HL-60/S4 treated with phorbol 12-myristate 13-acetate at 8.2 ng/mL for 4 days and 3 days (cell line): ENCODE measurements around the gene PRRG2.

ENCODE experiments used
- in situ Hi-C: fragments of 300-500 bp; cut with MboI; formaldehyde crosslinking; loops from 2 replicates; pipeline ENCODE4 v1.15.0; 2022; ENCODE audit warnings: low sequenced_read_pairs

Gene PRRG2

GRCh38 chr19:49556412-49557398 lies 24.4 kb upstream of the PRRG2 start:
- in situ Hi-C loops: no loop called here

GRCh38 chr19:49557641-49558325 lies 23.3 kb upstream of the PRRG2 start:
- in situ Hi-C loops: no loop called here

- in situ Hi-C loops: no loop called here
Observed at GRCh38 chr19:49558591-49558990, 22.5 kb upstream of the PRRG2 start.

- in situ Hi-C loops: no loop called here
Observed at GRCh38 chr19:49559443-49559842, 21.7 kb upstream of the PRRG2 start.

GRCh38 chr19:49559928-49560327 lies 21.2 kb upstream of the PRRG2 start:
- in situ Hi-C loops: no loop called here

GRCh38 chr19:49560358-49560900 lies 20.7 kb upstream of the PRRG2 start:
- in situ Hi-C loops: no loop called here

- in situ Hi-C loops: no loop called here
Observed at GRCh38 chr19:49564616-49565045, 16.5 kb upstream of the PRRG2 start.

GRCh38 chr19:49565261-49565660 lies 15.9 kb upstream of the PRRG2 start:
- in situ Hi-C loops: no loop called here

GRCh38 chr19:49566302-49566701 lies 14.8 kb upstream of the PRRG2 start:
- in situ Hi-C loops: no loop called here

GRCh38 chr19:49567861-49568441 lies 13.2 kb upstream of the PRRG2 start:
- in situ Hi-C loops: no loop called here

GRCh38 chr19:49570138-49570856 lies 10.8 kb upstream of the PRRG2 start:
- in situ Hi-C loops: no loop called here

- in situ Hi-C loops: no loop called here
Observed at GRCh38 chr19:49570997-49571676, 10.0 kb upstream of the PRRG2 start.

- in situ Hi-C loops: no loop called here
Observed at GRCh38 chr19:49573009-49573408, 8.1 kb upstream of the PRRG2 start.

GRCh38 chr19:49573425-49573824 lies 7.7 kb upstream of the PRRG2 start:
- in situ Hi-C loops: no loop called here

GRCh38 chr19:49574206-49574755 lies 6.8 kb upstream of the PRRG2 start:
- in situ Hi-C loops: no loop called here

- in situ Hi-C loops: no loop called here
Observed at GRCh38 chr19:49579193-49579592, 1.9 kb upstream of the PRRG2 start.

GRCh38 chr19:49579947-49580263 lies 1.2 kb upstream of the PRRG2 start:
- in situ Hi-C loops: no loop called here

GRCh38 chr19:49580264-49581006 lies 681 bp upstream of the PRRG2 start, which contains the start of gene NOSIP:
TSS of gene NOSIP (minus strand) at chr19:49580556. CDS start at chr19:49560691, 19,865 bp downstream.
- in situ Hi-C loops: no loop called here

- in situ Hi-C loops: no loop called here
Observed at GRCh38 chr19:49583239-49583638, 2.1 kb downstream of the PRRG2 start.
